Activated CD8-positive, alpha-beta T cell treated with anti-CD3 and anti-CD28 coated beads, Interleukin-2, amount 10 ng/mL, durations not matched to agents 7 days and 5 days (primary cell): ENCODE measurements around the gene ALKBH4. TPM values are rescaled to one million over a fixed set of nuclear protein-coding genes. Genes with fewer than 3 reads are reported as not detected.
A peak's percentile ranks its signal among the peaks of the same experiment; 100 is the strongest.
"Not testable (repeated sequence)": the region's sequence is repeated elsewhere in the genome, so short reads cannot be mapped to it uniquely, and the experiment has no call there.

Source experiments
- ATAC-seq: fragments of 150-1000 bp; cut with Tn5 transposase; one replicate; pipeline ENCODE4 v1.10.0; 2021; ENCODE audit warnings: moderate library complexity
- CTCF ChIA-PET: fragments of 350-600 bp; sonication (Branson Sonifier 250); formaldehyde crosslinking; loops from one replicate; lab custom pipeline; 2021; ENCODE audit warnings: antibody characterized with exemption; lab: Charles Lee
- POLR2A ChIA-PET: fragments of 350-600 bp; sonication (Branson Sonifier 250); formaldehyde crosslinking; loops from one replicate; lab custom pipeline; 2021; ENCODE audit warnings: antibody characterized with exemption; lab: Charles Lee
- DNase-seq: peaks from one replicate; pipeline ENCODE4 v3.0.0-alpha.2; 2020
- H3K27ac Mint-ChIP-seq: one replicate; pipeline ENCODE4 v1.8.0; 2021; ENCODE audit warnings: mild to moderate bottlenecking, mixed read lengths
- H3K27me3 Mint-ChIP-seq: one replicate; pipeline ENCODE4 v1.8.0; 2021; ENCODE audit warnings: low read depth, mixed read lengths
- H3K36me3 Mint-ChIP-seq: one replicate; pipeline ENCODE4 v1.8.0; 2021; ENCODE audit warnings: low read depth, mixed read lengths
- H3K4me1 Mint-ChIP-seq: one replicate; pipeline ENCODE4 v1.8.0; 2021; ENCODE audit warnings: low read depth, mixed read lengths
- H3K4me3 Mint-ChIP-seq: one replicate; pipeline ENCODE4 v1.8.0; 2021; ENCODE audit warnings: mild to moderate bottlenecking, mixed read lengths
- H3K9me3 Mint-ChIP-seq: one replicate; pipeline ENCODE4 v1.8.0; 2022; ENCODE audit warnings: mixed read lengths; ENCODE audit not compliant: insufficient read depth
- total RNA-seq, 2 experiments: library from RNA; stranded (reverse); gene quantifications; one replicate each; pipeline ENCODE4 v1.2.3, GENCODE V29; 2021

Gene ALKBH4
- total RNA-seq, 2 experiments from 2014 or later, result 10.8 to 11.1 TPM

GRCh38 chr7:102460467-102460866, 4.2 kb downstream of the ALKBH4 start:
- H3K4me3 Mint-ChIP-seq, result no peak overlapping the region

GRCh38 chr7:102459221-102459844, 5.3 kb downstream of the ALKBH4 start:
- Mint-ChIP-seq H3K9me3 (no peaks in the 10 kb centered on the region), H3K36me3 (peaks cover 9% of the 10 kb centered on the region), H3K27ac (no peak overlapping the region), H3K4me1 (peaks cover 11% of the 10 kb centered on the region), H3K27me3 (no peaks in the 10 kb centered on the region), H3K4me3 (no peak overlapping the region)
- ATAC-seq (no peak), DNase-seq (no peak)
- POLR2A ChIA-PET, result interaction anchor here (0.5 kb wide), 1 partner anchor 19 kb away, joined by 3 read pairs; no protein-coding TSS in a partner anchor
- CTCF ChIA-PET, result no interaction called here

More at GRCh38 chr7:102460467-102460866, 4.2 kb downstream of the ALKBH4 start:
- Mint-ChIP-seq H3K9me3 (no peaks in the 10 kb centered on the region), H3K27me3 (no peaks in the 10 kb centered on the region), H3K36me3 (peaks cover 6% of the 10 kb centered on the region), H3K4me1 (peaks cover 14% of the 10 kb centered on the region), H3K27ac (peak overlapping the region; percentile 58)
- CTCF ChIA-PET, result no interaction called here
- POLR2A ChIA-PET, result interaction anchor here (0.8 kb wide), 1 partner anchor 8 kb away, joined by 3 read pairs; no protein-coding TSS in a partner anchor
- ATAC-seq, result no peak
- DNase-seq, result no peak

- Mint-ChIP-seq H3K9me3 (no peaks in the 10 kb centered on the region), H3K4me3 (no peak overlapping the region), H3K27me3 (no peaks in the 10 kb centered on the region), H3K4me1 (no peaks in the 10 kb centered on the region), H3K36me3 (peaks cover 9% of the 10 kb centered on the region), H3K27ac (no peak overlapping the region)
- no peak for DNase-seq
- ATAC-seq, result no peak
- ChIA-PET CTCF (interaction anchor here (2.4 kb wide), 1 partner anchor 19 kb away, joined by 6 read pairs; no protein-coding TSS in a partner anchor), POLR2A (interaction anchor here (0.7 to 1.4 kb wide), 3 partner anchors 13 to 32 kb away, joined by 3 to 4 read pairs (median 4); no protein-coding TSS in a partner anchor)
Observed at GRCh38 chr7:102457352-102457924, 7.2 kb downstream of the ALKBH4 start.

- H3K27me3 Mint-ChIP-seq, result no peaks in the 10 kb centered on the region
- H3K4me3 Mint-ChIP-seq, result no peak overlapping the region
- H3K9me3 Mint-ChIP-seq, result no peaks in the 10 kb centered on the region
- H3K27ac Mint-ChIP-seq, result no peak overlapping the region
- DNase-seq, result no peak
- no peak for ATAC-seq
- H3K36me3 Mint-ChIP-seq, result peaks cover 9% of the 10 kb centered on the region
- CTCF ChIA-PET, result interaction anchor here (1.4 to 2.4 kb wide), 2 partner anchors 18 to 52 kb away, joined by 4 to 6 read pairs; no protein-coding TSS in a partner anchor
- H3K4me1 Mint-ChIP-seq, result no peaks in the 10 kb centered on the region
- POLR2A ChIA-PET, result interaction anchor here (0.6 to 1.4 kb wide), 5 partner anchors 10 to 872 kb away, joined by 3 to 4 read pairs (median 3); no protein-coding TSS in a partner anchor
Observed at GRCh38 chr7:102456327-102456726, 8.3 kb downstream of the ALKBH4 start.

- no peak for ATAC-seq
- DNase-seq, result no peak
- Mint-ChIP-seq H3K4me3 (no peak overlapping the region), H3K4me1 (no peaks in the 10 kb centered on the region), H3K36me3 (peaks cover 9% of the 10 kb centered on the region), H3K9me3 (no peaks in the 10 kb centered on the region), H3K27me3 (no peaks in the 10 kb centered on the region), H3K27ac (no peak overlapping the region)
- POLR2A ChIA-PET, result interaction anchor here (1.1 kb wide), 2 partner anchors 10 to 40 kb away, joined by 3 to 4 read pairs; no protein-coding TSS in a partner anchor
- CTCF ChIA-PET, result interaction anchor here (1.4 kb wide), 1 partner anchor 51 kb away, joined by 4 read pairs; no protein-coding TSS in a partner anchor
Observed at GRCh38 chr7:102455596-102455995, 9.1 kb downstream of the ALKBH4 start.

GRCh38 chr7:102454932-102455331, 9.7 kb downstream of the ALKBH4 start:
- CTCF ChIA-PET, H3K4me1 Mint-ChIP-seq, DNase-seq, ATAC-seq, H3K9me3 Mint-ChIP-seq, H3K27me3 Mint-ChIP-seq, H3K27ac Mint-ChIP-seq, H3K4me3 Mint-ChIP-seq, H3K36me3 Mint-ChIP-seq: not testable (repeated sequence)
- POLR2A ChIA-PET, result interaction anchor here (1.4 kb wide), 1 partner anchor 29 kb away, joined by 4 read pairs; no protein-coding TSS in a partner anchor

DNA sequence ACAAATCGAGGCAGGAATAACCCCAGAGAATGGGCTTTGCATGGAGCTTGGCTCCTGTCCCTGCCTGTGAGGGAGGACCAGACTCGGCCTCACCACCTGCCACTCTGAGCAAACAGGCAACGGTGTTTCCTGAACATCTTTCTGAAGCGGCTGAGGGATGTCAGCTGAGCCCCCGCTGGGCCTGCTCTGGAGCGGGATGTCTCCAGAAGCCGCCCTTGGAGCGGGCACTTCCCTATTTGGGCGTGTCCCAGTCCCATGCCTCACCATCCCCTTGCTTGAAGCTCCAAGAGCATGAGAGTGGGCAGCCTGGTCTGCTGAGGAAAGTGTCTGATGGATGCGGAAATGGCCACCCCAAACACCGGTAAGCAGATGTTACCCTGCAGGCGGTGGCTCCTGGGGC, 10.2 kb downstream of the ALKBH4 start:
- Mint-ChIP-seq H3K4me1 (no peaks in the 10 kb centered on the region), H3K36me3 (peaks cover 9% of the 10 kb centered on the region), H3K4me3 (no peak overlapping the region), H3K27ac (no peak overlapping the region), H3K9me3 (no peaks in the 10 kb centered on the region), H3K27me3 (no peaks in the 10 kb centered on the region)
- ChIA-PET POLR2A (interaction anchor here (1.4 kb wide), 1 partner anchor 29 kb away, joined by 4 read pairs; no protein-coding TSS in a partner anchor), CTCF (interaction anchor here (0.9 kb wide), 1 partner anchor 50 kb away, joined by 4 read pairs; no protein-coding TSS in a partner anchor)
- ATAC-seq (no peak), DNase-seq (no peak)

DNA sequence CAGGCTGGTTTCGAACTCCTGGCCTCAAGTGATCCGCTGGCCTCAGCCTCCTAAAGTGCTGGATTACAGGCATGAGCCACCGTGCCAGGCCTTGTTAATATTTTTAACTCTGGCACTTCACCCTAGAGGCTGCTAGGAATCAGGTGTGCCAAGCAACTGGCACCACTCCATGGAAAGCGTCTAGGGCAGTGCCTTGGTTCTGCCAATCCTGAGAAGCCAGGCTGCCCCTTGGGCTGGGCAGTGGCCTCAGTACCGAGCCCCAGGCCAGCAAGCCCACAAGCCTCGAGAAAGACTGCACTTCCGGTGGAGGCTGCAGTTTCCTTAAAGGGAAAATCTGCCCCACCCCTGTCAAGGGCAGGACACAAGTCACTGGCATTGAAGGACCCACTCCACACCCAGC, 11.3 kb downstream of the ALKBH4 start:
- Mint-ChIP-seq H3K27me3 (no peaks in the 10 kb centered on the region), H3K27ac (no peak overlapping the region), H3K4me3 (no peak overlapping the region), H3K36me3 (peaks cover 12% of the 10 kb centered on the region), H3K9me3 (no peaks in the 10 kb centered on the region), H3K4me1 (no peaks in the 10 kb centered on the region)
- ChIA-PET CTCF (no interaction called here), POLR2A (no interaction called here)
- DNase-seq (no peak), ATAC-seq (no peak)

DNA sequence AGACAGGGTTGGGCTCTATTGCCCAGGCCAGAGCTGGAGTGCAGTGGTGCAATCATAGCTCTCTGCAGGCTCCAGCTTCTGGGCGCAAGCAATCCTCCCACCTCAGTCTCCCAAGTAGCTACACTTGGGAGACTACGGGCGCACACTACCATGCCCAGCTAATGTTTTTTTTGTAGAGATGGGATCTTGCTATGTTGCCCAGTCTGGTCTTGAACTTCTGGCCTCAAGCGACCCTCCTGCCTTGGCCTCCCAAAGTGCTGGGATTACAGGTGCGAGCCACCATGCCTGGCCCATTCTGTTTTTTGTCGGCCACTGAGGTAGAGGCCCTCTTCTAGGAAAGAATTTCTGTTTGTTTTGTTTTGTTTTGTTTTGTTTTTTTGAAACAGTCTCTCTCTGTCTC, 12.2 kb downstream of the ALKBH4 start:
- ATAC-seq, result no peak
- CTCF ChIA-PET, result interaction anchor here (1.3 to 1.4 kb wide), 2 partner anchors 40 to 48 kb away, joined by 6 read pairs; no protein-coding TSS in a partner anchor
- peaks cover 13% of the 10 kb centered on the region for H3K36me3 Mint-ChIP-seq
- H3K9me3 Mint-ChIP-seq, result no peaks in the 10 kb centered on the region
- no peak for DNase-seq
- H3K27ac Mint-ChIP-seq, result no peak overlapping the region
- H3K27me3 Mint-ChIP-seq, result no peaks in the 10 kb centered on the region
- no peaks in the 10 kb centered on the region for H3K4me1 Mint-ChIP-seq
- H3K4me3 Mint-ChIP-seq, result no peak overlapping the region
- POLR2A ChIA-PET, result interaction anchor here (0.7 to 1.7 kb wide), 3 partner anchors 8 to 27 kb away, joined by 3 to 5 read pairs (median 3); partner anchors contain the start of gene ALKBH4

- H3K27me3 Mint-ChIP-seq, result no peaks in the 10 kb centered on the region
- no peak for ATAC-seq
- H3K4me1 Mint-ChIP-seq, result no peaks in the 10 kb centered on the region
- H3K27ac Mint-ChIP-seq, result no peak overlapping the region
- DNase-seq, result no peak
- H3K4me3 Mint-ChIP-seq, result no peak overlapping the region
- CTCF ChIA-PET, result interaction anchor here (1.3 to 2.4 kb wide), 3 partner anchors 39 to 47 kb away, joined by 6 to 21 read pairs (median 6); no protein-coding TSS in a partner anchor
- H3K36me3 Mint-ChIP-seq, result peaks cover 17% of the 10 kb centered on the region
- POLR2A ChIA-PET, result interaction anchor here (1.7 kb wide), 1 partner anchor 26 kb away, joined by 5 read pairs; no protein-coding TSS in a partner anchor
- no peaks in the 10 kb centered on the region for H3K9me3 Mint-ChIP-seq
Observed at GRCh38 chr7:102451371-102452054, 13.2 kb downstream of the ALKBH4 start.

DNA sequence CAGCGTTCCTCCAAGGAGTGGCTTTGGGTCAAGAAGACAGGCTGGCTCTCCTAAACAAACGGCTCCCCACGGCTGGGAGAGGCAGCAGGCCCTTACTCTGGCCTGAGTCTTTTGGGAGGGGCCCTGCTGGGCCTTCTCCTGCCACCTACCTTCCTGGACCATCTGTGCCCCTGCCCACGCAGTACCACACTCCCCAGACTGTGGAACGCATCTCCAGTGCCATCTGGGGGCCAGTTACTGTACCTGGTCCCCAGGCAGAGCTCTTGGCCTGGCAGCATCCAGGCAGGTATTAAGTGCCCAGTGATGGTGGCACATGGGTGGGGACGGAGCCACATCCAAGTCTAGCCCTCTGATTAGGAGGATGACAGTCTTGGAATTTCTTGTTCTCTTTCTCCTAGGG, 14.4 kb downstream of the ALKBH4 start:
- no peak overlapping the region for H3K27ac Mint-ChIP-seq
- no peaks in the 10 kb centered on the region for H3K9me3 Mint-ChIP-seq
- no peaks in the 10 kb centered on the region for H3K27me3 Mint-ChIP-seq
- CTCF ChIA-PET, result interaction anchor here (0.7 to 3.4 kb wide), 7 partner anchors 14 to 50 kb away, joined by 3 to 44 read pairs (median 4); partner anchors contain the start of gene ALKBH4
- H3K4me3 Mint-ChIP-seq, result no peak overlapping the region
- POLR2A ChIA-PET, result interaction anchor here (0.5 to 1.2 kb wide), 3 partner anchors 25 to 279 kb away, joined by 3 read pairs; no protein-coding TSS in a partner anchor
- peaks cover 22% of the 10 kb centered on the region for H3K36me3 Mint-ChIP-seq
- ATAC-seq (peak; percentile 52), DNase-seq (peak; percentile 52)
- no peaks in the 10 kb centered on the region for H3K4me1 Mint-ChIP-seq
